ENCODE data around the gene SNX30. TPM values are rescaled to one million over a fixed set of nuclear protein-coding genes. Genes with fewer than 3 reads are reported as not detected.

SNX30 gene
- total and polyA plus RNA-seq, 7 donors = 6.4 to 16.4 (median 8.9) TPM

- intact Hi-C loops (cut with DNase I) = loop anchor here (10.0 kb wide), 1 partner anchor 112 kb away; no protein-coding TSS in a partner anchor
- no peak for DNase-seq
- no peaks in the 10 kb centered on the region for H3K27me3 ChIP-seq
- no peaks in the 10 kb centered on the region for H3K9me3 ChIP-seq
- no peak overlapping the region for H3K27ac ChIP-seq
- peaks cover 0 to 5% (median 0%) of the 10 kb centered on the region in 4 donors for H3K36me3 ChIP-seq
- no peak overlapping the region for H3K4me3 ChIP-seq
- no peak for TF ChIP-seq EP300 (IDR thresholded peaks at IDR 0.05)
- no peak for TF ChIP-seq POLR2AphosphoS5 (IDR thresholded peaks at IDR 0.05)
- TF ChIP-seq CTCF (IDR thresholded peaks at IDR 0.05) = no peak
- no peak for TF ChIP-seq POLR2A (IDR thresholded peaks at IDR 0.05)
- WGBS, 2 donors = 97 to 98% methylated on average over 3 of the region's 3 CpGs
- peaks cover 0 to 8% (median 7%) of the 10 kb centered on the region in 4 donors for H3K4me1 ChIP-seq
These were observed 37.9 kb upstream of the SNX30 start for GRCh38 chr9:112712678-112713077.

- TF ChIP-seq EP300 (IDR thresholded peaks at IDR 0.05) = peak in 1 of 4 donors; percentile 27
- peak; percentile 45 to 82 for TF ChIP-seq POLR2A (IDR thresholded peaks at IDR 0.05)
- TF ChIP-seq CTCF (IDR thresholded peaks at IDR 0.05) = no peak
- TF ChIP-seq POLR2AphosphoS5 (IDR thresholded peaks at IDR 0.05) = peak; percentile 84 to 90 (median 87)
- peaks cover 0 to 8% (median 7%) of the 10 kb centered on the region in 4 donors for H3K4me1 ChIP-seq
- peaks cover 0 to 5% (median 0%) of the 10 kb centered on the region in 4 donors for H3K36me3 ChIP-seq
- WGBS, 2 donors = 0 to 1% methylated on average over 51 of the region's 51 CpGs
- no peaks in the 10 kb centered on the region for H3K27me3 ChIP-seq
- peak within 1 kb of the TSS; percentile 60 to 89 (median 73) for H3K4me3 ChIP-seq
- peak within 1 kb of the TSS; percentile 87 to 93 (median 88) for H3K27ac ChIP-seq
- intact Hi-C loops (cut with DNase I) = loop anchor here (1.0 to 10.0 kb wide), 5 partner anchors 33 to 335 kb away; partner anchors contain the start of genes HSDL2, KIAA1958 and SNX30
- peak; percentile 97 for DNase-seq
- H3K9me3 ChIP-seq = no peaks in the 10 kb centered on the region
These were observed 32.8 kb upstream of the SNX30 start, which contains the start of gene INIP for GRCh38 chr9:112717661-112718331. TSS of gene INIP (minus strand) at chr9:112718117. CDS start at chr9:112716485, 1,632 bp downstream.

- Histone ChIP-seq H3K4me3 (no peak overlapping the region), H3K27ac (peak overlapping the region in 1 of 4 donors; percentile 93), H3K9me3 (no peaks in the 10 kb centered on the region), H3K27me3 (no peaks in the 10 kb centered on the region), H3K36me3 (peaks cover 0 to 5% (median 0%) of the 10 kb centered on the region in 4 donors), H3K4me1 (peaks cover 0 to 8% (median 7%) of the 10 kb centered on the region in 4 donors)
- TF ChIP-seq EP300 (IDR thresholded peaks at IDR 0.05) (no peak), POLR2A (IDR thresholded peaks at IDR 0.05) (no peak), CTCF (IDR thresholded peaks at IDR 0.05) (no peak), POLR2AphosphoS5 (IDR thresholded peaks at IDR 0.05) (no peak)
- WGBS, 2 donors = 77 to 87% methylated on average over 1 of the region's 1 CpG
- DNase-seq = no peak
- intact Hi-C loops (cut with DNase I) = loop anchor here (2.0 to 10.0 kb wide), 4 partner anchors 70 to 337 kb away; partner anchors contain the start of genes HSDL2 and KIAA1958
These were observed 31.3 kb upstream of the SNX30 start for GRCh38 chr9:112719241-112719691.

GRCh38 chr9:112719696-112720095 is 30.9 kb upstream of the SNX30 start:
- DNase-seq = no peak
- Histone ChIP-seq H3K9me3 (no peaks in the 10 kb centered on the region), H3K4me1 (peaks cover 0 to 8% (median 7%) of the 10 kb centered on the region in 4 donors), H3K27me3 (no peaks in the 10 kb centered on the region), H3K4me3 (no peak overlapping the region), H3K27ac (peak overlapping the region in 1 of 4 donors; percentile 93), H3K36me3 (peaks cover 0 to 1% (median 0%) of the 10 kb centered on the region in 4 donors)
- no peak for TF ChIP-seq POLR2A (IDR thresholded peaks at IDR 0.05)
- no peak for TF ChIP-seq EP300 (IDR thresholded peaks at IDR 0.05)
- no peak for TF ChIP-seq POLR2AphosphoS5 (IDR thresholded peaks at IDR 0.05)
- TF ChIP-seq CTCF (IDR thresholded peaks at IDR 0.05) = no peak
- intact Hi-C loops (cut with DNase I) = loop anchor here (2.0 to 10.0 kb wide), 4 partner anchors 69 to 337 kb away; partner anchors contain the start of genes HSDL2 and KIAA1958
- 47 to 69% methylated on average over 2 of the region's 2 CpGs for WGBS, 2 donors

Data from sigmoid colon (tissue), 7 donors.